OCI-LY7 (cell line): ENCODE measurements around the gene CD55.

Source experiments
- CTCF ChIP-seq: fragments of 200-600 bp; sonication (generic); conservative IDR thresholded peaks from 2 replicates; pipeline ENCODE4 v1.5.1; 2014; ENCODE audit warnings: mild to moderate bottlenecking, antibody characterized with exemption, low read length, moderate library complexity, mixed read lengths
- EZH2phosphoT487 ChIP-seq: fragments of 200-600 bp; sonication (generic); IDR thresholded peaks from 2 replicates; pipeline ENCODE4 v1.6.1; 2018; ENCODE audit warnings: low read depth, borderline replicate concordance, mild to moderate bottlenecking, mixed run types, antibody characterized with exemption, low read length, moderate library complexity, mixed read lengths

DNA sequence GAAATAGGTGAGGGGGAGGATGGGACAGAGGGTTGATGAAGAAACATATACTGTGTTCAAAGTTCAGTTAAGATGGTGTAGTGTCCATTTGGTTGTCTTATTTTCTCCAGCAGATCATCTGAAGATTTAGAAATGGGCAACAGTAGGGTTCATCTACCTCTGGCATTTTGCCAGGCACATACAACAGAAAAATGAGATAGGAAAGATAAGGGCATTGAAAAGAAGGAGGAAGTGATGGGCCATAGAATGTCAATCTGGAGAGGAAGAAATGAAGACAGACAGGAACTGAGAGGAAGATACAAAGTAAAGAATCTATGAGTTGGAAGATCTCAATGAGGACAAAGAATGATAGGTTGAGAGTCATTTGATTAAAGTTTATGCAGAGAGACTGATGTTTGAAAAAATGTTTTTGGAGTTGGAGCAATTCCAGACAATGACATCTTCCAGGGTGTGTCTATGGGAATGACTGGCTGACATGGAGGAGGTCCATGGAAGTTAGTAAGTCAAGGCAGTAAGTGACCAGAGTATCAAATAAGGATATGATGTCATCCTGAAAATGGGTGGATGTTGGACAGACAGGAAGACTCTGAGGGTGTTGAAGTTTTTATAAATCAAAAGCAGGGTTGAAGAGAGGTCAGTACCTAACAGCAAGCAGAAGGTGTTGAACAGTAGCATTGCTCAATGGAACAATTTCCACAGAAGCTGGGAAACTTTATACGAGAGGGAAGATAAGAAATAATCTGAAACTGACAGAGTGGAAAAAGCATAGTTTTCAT lies 18.7 kb upstream of the CD55 start:
- TF ChIP-seq CTCF (no peak), EZH2phosphoT487 (no peak)
